H9 (cell line): Measurements from ENCODE around the gene LYPD6. TPM values are rescaled to one million over a fixed set of nuclear protein-coding genes. Genes with fewer than 3 reads are reported as not detected.

ENCODE experiments used
- DNase-seq: peaks from one replicate; pipeline ENCODE4 v3.0.0-alpha.2; 2017
- H2AFZ ChIP-seq: one replicate; pipeline ENCODE4 v1.6.1; 2013; ENCODE audit warnings: mild to moderate bottlenecking, low read length, control low read depth, moderate library complexity
- H2AK5ac ChIP-seq: 2 replicates; pipeline ENCODE4 v1.6.1; 2013; ENCODE audit warnings: low read length, control low read depth, mixed read lengths; ENCODE audit not compliant: insufficient read length
- H2BK120ac ChIP-seq: one replicate; pipeline ENCODE4 v1.6.1; 2013; ENCODE audit warnings: low read depth, mild to moderate bottlenecking, low read length, control low read depth, inconsistent platforms; ENCODE audit not compliant: poor library complexity, severe bottlenecking
- H2BK12ac ChIP-seq: 2 replicates; pipeline ENCODE4 v1.6.1; 2013; ENCODE audit warnings: low read length, control low read depth, mixed read lengths, low read depth; ENCODE audit not compliant: insufficient read length
- H2BK15ac ChIP-seq: 2 replicates; pipeline ENCODE4 v1.6.1; 2013; ENCODE audit warnings: low read depth, low read length, control low read depth
- H2BK20ac ChIP-seq: one replicate; pipeline ENCODE4 v1.6.1; 2013; ENCODE audit warnings: low read depth, mild to moderate bottlenecking, low read length, control low read depth, inconsistent platforms; ENCODE audit not compliant: poor library complexity, severe bottlenecking
- H2BK5ac ChIP-seq: 2 replicates; pipeline ENCODE4 v1.6.1; 2013; ENCODE audit warnings: low read length, control low read depth, mixed read lengths; ENCODE audit not compliant: insufficient read length
- H3K14ac ChIP-seq: 2 replicates; pipeline ENCODE4 v1.6.1; 2013; ENCODE audit warnings: low read length, control low read depth; ENCODE audit not compliant: insufficient read depth
- H3K18ac ChIP-seq: 2 replicates; pipeline ENCODE4 v1.6.1; 2013; ENCODE audit warnings: low read depth, mild to moderate bottlenecking, mixed read lengths, low read length, control low read depth; ENCODE audit not compliant: insufficient read length
- H3K23ac ChIP-seq: 2 replicates; pipeline ENCODE4 v1.6.1; 2013; ENCODE audit warnings: low read length, control low read depth, mixed read lengths, low read depth; ENCODE audit not compliant: insufficient read length
- H3K23me2 ChIP-seq: 2 replicates; pipeline ENCODE4 v1.6.1; 2013; ENCODE audit warnings: low read depth, mild to moderate bottlenecking, mixed read lengths, low read length, control low read depth; ENCODE audit not compliant: insufficient read length, poor library complexity, severe bottlenecking
- H3K27ac ChIP-seq: 2 replicates; pipeline ENCODE4 v1.5.1; 2013; ENCODE audit warnings: low read length, control low read depth, mixed read lengths, low read depth; ENCODE audit not compliant: insufficient read length
- H3K27me3 ChIP-seq: 2 replicates; pipeline ENCODE4 v1.6.1; 2013; ENCODE audit warnings: low read length, control low read depth, inconsistent platforms; ENCODE audit not compliant: insufficient read depth
- H3K4ac ChIP-seq: 2 replicates; pipeline ENCODE4 v1.6.1; 2013; ENCODE audit warnings: low read depth, mild to moderate bottlenecking, control low read depth, inconsistent platforms, low read length, moderate library complexity
- H3K4me1 ChIP-seq: 2 replicates; pipeline ENCODE4 v1.6.1; 2013; ENCODE audit warnings: low read length, control low read depth, inconsistent platforms; ENCODE audit not compliant: insufficient read depth
- H3K4me2 ChIP-seq: 2 replicates; pipeline ENCODE4 v1.6.1; 2013; ENCODE audit warnings: low read length, control low read depth, mixed read lengths; ENCODE audit not compliant: insufficient read length, insufficient read depth
- H3K56ac ChIP-seq: 2 replicates; pipeline ENCODE4 v1.6.1; 2013; ENCODE audit warnings: low read depth, mild to moderate bottlenecking, mixed read lengths, low read length, control low read depth; ENCODE audit not compliant: insufficient read length
- H3K79me1 ChIP-seq: 2 replicates; pipeline ENCODE4 v1.6.1; 2013; ENCODE audit warnings: low read depth, mild to moderate bottlenecking, moderate library complexity, low read length, control low read depth, inconsistent platforms; ENCODE audit not compliant: insufficient read depth, poor library complexity, severe bottlenecking
- H3K79me2 ChIP-seq: 2 replicates; pipeline ENCODE4 v1.6.1; 2013; ENCODE audit warnings: low read length, control low read depth, inconsistent platforms; ENCODE audit not compliant: insufficient read depth
- H3K9ac ChIP-seq: 2 replicates; pipeline ENCODE4 v1.6.1; 2013; ENCODE audit warnings: low read length, control low read depth, mixed read lengths; ENCODE audit not compliant: insufficient read length; ENCODE audit errors: extremely low read depth
- H3K9me3 ChIP-seq: one replicate; pipeline ENCODE4 v1.6.1; 2013; ENCODE audit warnings: low read depth, low read length, inconsistent platforms; ENCODE audit not compliant: control insufficient read depth
- H3T11ph ChIP-seq: one replicate; pipeline ENCODE4 v1.6.1; 2013; ENCODE audit warnings: mild to moderate bottlenecking, low read length, control low read depth, inconsistent platforms
- H4K20me1 ChIP-seq: one replicate; pipeline ENCODE4 v1.6.1; 2013; ENCODE audit not compliant: control insufficient read depth, insufficient read length, insufficient read depth
- H4K5ac ChIP-seq: 2 replicates; pipeline ENCODE4 v1.6.1; 2013; ENCODE audit warnings: low read depth, mild to moderate bottlenecking, mixed read lengths, low read length, control low read depth; ENCODE audit not compliant: insufficient read length
- H4K8ac ChIP-seq: replicated peaks from 2 replicates; pipeline ENCODE4 v1.6.1; 2013; ENCODE audit warnings: low read length, control low read depth, mixed read lengths, low read depth; ENCODE audit not compliant: insufficient read length
- H4K91ac ChIP-seq: 2 replicates; pipeline ENCODE4 v1.6.1; 2013; ENCODE audit warnings: low read depth, mild to moderate bottlenecking, moderate library complexity, mixed read lengths, low read length, control low read depth; ENCODE audit not compliant: insufficient read length
- H3K27ac Mint-ChIP-seq, 3 experiments: 2 replicates in 2 of 3; 3 replicates in 1 of 3; pipeline ENCODE4 v1.8.0; 2020 to 2021; ENCODE audit warnings: mixed read lengths in 3 of 3, mild to moderate bottlenecking in 1 of 3, moderate library complexity in 1 of 3
- H3K27me3 Mint-ChIP-seq: 2 replicates; pipeline ENCODE4 v1.8.0; 2021; ENCODE audit warnings: low read depth, mild to moderate bottlenecking, moderate library complexity, mixed read lengths
- H3K36me3 Mint-ChIP-seq, 3 experiments: 2 replicates in 2 of 3; 3 replicates in 1 of 3; pipeline ENCODE4 v1.8.0; 2020 to 2021; ENCODE audit warnings: low read depth in 3 of 3, mixed read lengths in 3 of 3; ENCODE audit not compliant: insufficient read depth in 1 of 3
- H3K4me1 Mint-ChIP-seq, 2 experiments: 2 replicates each; pipeline ENCODE4 v1.8.0; 2020; ENCODE audit warnings: mixed read lengths in 2 of 2
- H3K4me3 Mint-ChIP-seq, 2 experiments: 2 replicates in 1 of 2; 3 replicates in 1 of 2; pipeline ENCODE4 v1.8.0; 2020 to 2021; ENCODE audit warnings: mild to moderate bottlenecking in 2 of 2, mixed read lengths in 2 of 2, moderate library complexity in 1 of 2
- H3K9me3 Mint-ChIP-seq, 2 experiments: 2 replicates in 1 of 2; 3 replicates in 1 of 2; pipeline ENCODE4 v1.8.0; 2020; ENCODE audit warnings: mild to moderate bottlenecking in 2 of 2, mixed read lengths in 2 of 2, moderate library complexity in 1 of 2
- WGBS: extraction: QIAGEN DNeasy Blood & Tissue Kit; methylation state at CpG from one replicate; pipeline ENCODE4 v1.1.7; 2013; ENCODE audit warnings: missing lambda C conversion rate, low lambda C conversion rate, mixed read lengths; ENCODE audit not compliant: insufficient read length; ENCODE audit errors: extremely low coverage; 5-methylcytosine and 5-hydroxymethylcytosine counted together
- total RNA-seq: library from RNA; stranded (reverse); gene quantifications from 2 replicates; pipeline ENCODE4 v1.2.1, GENCODE V29; 2021
- TF ChIP-seq, protein P1 (sequence below): fragments of 200-600 bp; sonication (generic); conservative IDR thresholded peaks from 3 replicates; pipeline ENCODE4 v1.8.0; 2021; ENCODE audit warnings: antibody characterized with exemption, mild to moderate bottlenecking

Gene LYPD6
- total RNA-seq, 1 experiment from 2014 or later: 3.0 TPM

DNA sequence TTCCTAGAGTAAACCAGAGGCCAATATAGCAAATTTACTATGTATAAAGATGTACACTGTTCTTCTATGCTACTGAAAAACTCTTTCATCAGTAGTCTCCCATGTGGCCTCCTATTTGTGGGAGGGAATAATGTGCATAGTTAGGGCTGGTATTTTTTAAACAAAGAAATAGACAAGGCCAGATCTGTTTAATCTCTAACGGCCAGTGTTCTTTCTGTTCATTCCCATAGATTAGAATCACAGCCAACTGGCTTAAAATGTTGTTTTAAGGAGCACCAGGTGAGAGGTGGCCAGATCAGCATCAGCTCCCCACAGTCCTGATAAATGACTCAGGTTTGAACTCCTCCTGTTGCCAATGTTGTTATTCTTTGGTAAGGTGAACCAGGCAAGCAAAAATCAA, 12.1 kb downstream of the LYPD6 start:
- no CpG with 5 or more reads among the region's 1 CpG for WGBS
- TF ChIP-seq, protein P1, sequence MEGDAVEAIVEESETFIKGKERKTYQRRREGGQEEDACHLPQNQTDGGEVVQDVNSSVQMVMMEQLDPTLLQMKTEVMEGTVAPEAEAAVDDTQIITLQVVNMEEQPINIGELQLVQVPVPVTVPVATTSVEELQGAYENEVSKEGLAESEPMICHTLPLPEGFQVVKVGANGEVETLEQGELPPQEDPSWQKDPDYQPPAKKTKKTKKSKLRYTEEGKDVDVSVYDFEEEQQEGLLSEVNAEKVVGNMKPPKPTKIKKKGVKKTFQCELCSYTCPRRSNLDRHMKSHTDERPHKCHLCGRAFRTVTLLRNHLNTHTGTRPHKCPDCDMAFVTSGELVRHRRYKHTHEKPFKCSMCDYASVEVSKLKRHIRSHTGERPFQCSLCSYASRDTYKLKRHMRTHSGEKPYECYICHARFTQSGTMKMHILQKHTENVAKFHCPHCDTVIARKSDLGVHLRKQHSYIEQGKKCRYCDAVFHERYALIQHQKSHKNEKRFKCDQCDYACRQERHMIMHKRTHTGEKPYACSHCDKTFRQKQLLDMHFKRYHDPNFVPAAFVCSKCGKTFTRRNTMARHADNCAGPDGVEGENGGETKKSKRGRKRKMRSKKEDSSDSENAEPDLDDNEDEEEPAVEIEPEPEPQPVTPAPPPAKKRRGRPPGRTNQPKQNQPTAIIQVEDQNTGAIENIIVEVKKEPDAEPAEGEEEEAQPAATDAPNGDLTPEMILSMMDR: no peak
- H2BK12ac ChIP-seq: no peak overlapping the region
- no peaks in the 10 kb centered on the region for H3K27me3 ChIP-seq
- H3K56ac ChIP-seq: no peak overlapping the region
- no peaks in the 10 kb centered on the region for H3K23me2 ChIP-seq
- H3K18ac ChIP-seq: no peak overlapping the region
- H3K79me2 ChIP-seq: no peaks in the 10 kb centered on the region
- H2BK15ac ChIP-seq: no peak overlapping the region
- no peaks in the 10 kb centered on the region for H4K20me1 ChIP-seq
- no peak overlapping the region for H3K14ac ChIP-seq
- H3K27ac ChIP-seq: no peak overlapping the region
- H3T11ph ChIP-seq: no peak overlapping the region
- no peak overlapping the region for H3K4ac ChIP-seq
- no peak overlapping the region for H2AFZ ChIP-seq
- no peak for DNase-seq
- H3K9me3 Mint-ChIP-seq: peaks cover 0 to 3% of the 10 kb centered on the region in 2 experiments; a peak in 1 of 5 replicates
- no peak overlapping the region for H3K4me2 ChIP-seq
- H3K36me3 Mint-ChIP-seq: peaks cover 0 to 4% (median 3%) of the 10 kb centered on the region in 3 experiments; a peak in 2 of 7 replicates
- no peaks in the 10 kb centered on the region for H3K27me3 Mint-ChIP-seq
- H3K9ac ChIP-seq: no peak overlapping the region
- no peak overlapping the region for H3K27ac Mint-ChIP-seq
- no peak overlapping the region for H2AK5ac ChIP-seq
- no peak overlapping the region for H2BK5ac ChIP-seq
- H3K9me3 ChIP-seq: no peaks in the 10 kb centered on the region
- H4K8ac ChIP-seq: no peak overlapping the region
- no peak overlapping the region for H3K23ac ChIP-seq
- H3K79me1 ChIP-seq: no peaks in the 10 kb centered on the region
- no peaks in the 10 kb centered on the region for H3K4me1 ChIP-seq
- H3K4me1 Mint-ChIP-seq: peaks cover 6 to 7% of the 10 kb centered on the region in 2 experiments
- H2BK20ac ChIP-seq: no peak overlapping the region
- no peak overlapping the region for H2BK120ac ChIP-seq
- H4K91ac ChIP-seq: no peak overlapping the region
- H4K5ac ChIP-seq: no peak overlapping the region
- H3K4me3 Mint-ChIP-seq: no peak overlapping the region
